Endothelial cell of umbilical vein (primary cell): Measurements from ENCODE around the gene ENG. TPM values are rescaled to one million over a fixed set of nuclear protein-coding genes. Genes with fewer than 3 reads are reported as not detected.

ENCODE experiments used
- BruUV-seq: library from RNA; stranded (reverse); fragments of 400-500 nt; replicated peaks from 2 replicates; lab custom pipeline; 2021; lab: Mats Ljungman, UMichigan
- CTCF ChIA-PET: fragments of 300-600, 350-600 bp; sonication (Branson Sonifier 250); formaldehyde crosslinking; loops from one replicate; lab custom pipeline; 2021; ENCODE audit warnings: antibody characterized with exemption, inconsistent platforms; lab: Charles Lee
- POLR2A ChIA-PET: fragments of 300-600, 350-600 bp; sonication (Branson Sonifier 250); formaldehyde crosslinking; loops from one replicate; lab custom pipeline; 2021; ENCODE audit warnings: antibody characterized with exemption, inconsistent platforms; lab: Charles Lee
- DNase-seq: peaks from one replicate; pipeline ENCODE4 v3.0.0-alpha.2; 2011; ENCODE audit warnings: low read depth, low spot score
- FAIRE-seq: peaks from 2 replicates; lab custom pipeline; 2011; peaks lifted over from hg19 to GRCh38; lab: Jason Lieb, UNC
- H2AFZ ChIP-seq: 2 replicates; pipeline ENCODE4 v1.6.0; 2012; ENCODE audit warnings: low read depth, low read length, control low read depth, inconsistent platforms
- H3K27ac ChIP-seq: 2 replicates; pipeline ENCODE4 v1.5.1; 2011; ENCODE audit warnings: low read depth, mild to moderate bottlenecking, control low read depth, low read length, moderate library complexity; ENCODE audit not compliant: insufficient read depth
- H3K27me3 ChIP-seq, 2 experiments: 2 replicates each; pipeline versions ENCODE4 v1.6.0 to v1.6.1; 2011; ENCODE audit warnings: low read length in 2 of 2, mixed read lengths in 1 of 2; ENCODE audit not compliant: control insufficient read depth in 2 of 2, insufficient read depth in 2 of 2
- H3K36me3 ChIP-seq, 2 experiments: 2 replicates in 1 of 2; 3 replicates in 1 of 2; pipeline ENCODE4 v1.5.1; 2011; ENCODE audit warnings: low read length in 2 of 2, mild to moderate bottlenecking in 1 of 2, moderate library complexity in 1 of 2; ENCODE audit not compliant: control insufficient read depth in 2 of 2, insufficient read depth in 2 of 2; ENCODE audit errors: extremely low read depth in 1 of 2
- H3K4me1 ChIP-seq: 3 replicates; pipeline ENCODE4 v1.5.1; 2011; ENCODE audit warnings: mild to moderate bottlenecking, low read length; ENCODE audit not compliant: control insufficient read depth, insufficient read depth; ENCODE audit errors: extremely low read depth
- H3K4me2 ChIP-seq: 2 replicates; pipeline ENCODE4 v1.6.1; 2011; ENCODE audit warnings: low read length, control low read depth, mixed read lengths; ENCODE audit not compliant: insufficient read depth
- H3K4me3 ChIP-seq, 3 experiments: fragments of 200-600 bp in 1 of 3; sonication (generic), shearing (Covaris generic) in 1 of 3; replicated peaks in 1 of 3; 2 replicates each; pipeline ENCODE4 v1.5.1; 2011 to 2016; ENCODE audit warnings: control low read depth in 3 of 3, low read length in 3 of 3, mild to moderate bottlenecking in 2 of 3, inconsistent platforms in 1 of 3, low read depth in 1 of 3, moderate library complexity in 1 of 3; ENCODE audit not compliant: insufficient read depth in 1 of 3
- H3K79me2 ChIP-seq: 2 replicates; pipeline ENCODE4 v1.6.0; 2012; ENCODE audit warnings: low read length, inconsistent platforms; ENCODE audit not compliant: control insufficient read depth, insufficient read depth
- H3K9ac ChIP-seq: replicated peaks from 2 replicates; pipeline ENCODE3; 2011; ENCODE audit warnings: low read length, control low read depth; ENCODE audit not compliant: insufficient read depth; ENCODE audit errors: extremely low read depth
- H3K9me1 ChIP-seq: replicated peaks from 3 replicates; pipeline ENCODE4 v1.6.0; 2011; ENCODE audit warnings: mild to moderate bottlenecking, low read length; ENCODE audit not compliant: control insufficient read depth, insufficient read depth; ENCODE audit errors: extremely low read depth
- H3K9me3 ChIP-seq: replicated peaks from 2 replicates; pipeline ENCODE4 v1.5.1; 2012; ENCODE audit warnings: low read length, inconsistent platforms; ENCODE audit not compliant: control insufficient read depth, insufficient read depth
- H4K20me1 ChIP-seq: replicated peaks from 2 replicates; pipeline ENCODE3; 2011; ENCODE audit warnings: mild to moderate bottlenecking, low read length; ENCODE audit not compliant: control insufficient read depth, insufficient read depth; ENCODE audit errors: extremely low read depth
- CTCF ChIP-seq, 2 donors: IDR thresholded peaks; 1 replicate in 1 of 2; 2 replicates in 1 of 2; pipeline ENCODE4 v1.5.1; 2011; ENCODE audit warnings: low read length in 2 of 2, mild to moderate bottlenecking in 2 of 2, moderate library complexity in 2 of 2, control low read depth in 1 of 2, inconsistent platforms in 1 of 2, low read depth in 1 of 2; ENCODE audit not compliant: insufficient read depth in 1 of 2; ENCODE audit errors: extremely low read depth in 1 of 2
- EZH2 ChIP-seq: IDR thresholded peaks from 2 replicates; pipeline ENCODE4 v1.6.1; 2012; ENCODE audit warnings: borderline replicate concordance, low read depth, mild to moderate bottlenecking, moderate library complexity, low read length, inconsistent platforms; ENCODE audit not compliant: severe bottlenecking
- FOS ChIP-seq: IDR thresholded peaks from 2 replicates; pipeline ENCODE4 v1.6.1; 2011; ENCODE audit warnings: mild to moderate bottlenecking, low read length, moderate library complexity, borderline replicate concordance; ENCODE audit not compliant: insufficient read depth
- GATA2 ChIP-seq: IDR thresholded peaks from 2 replicates; pipeline ENCODE4 v1.7.0; 2011; ENCODE audit warnings: low read depth, mild to moderate bottlenecking, moderate library complexity, mixed read lengths, low read length; ENCODE audit not compliant: insufficient read length, insufficient read depth
- MYC ChIP-seq: IDR thresholded peaks from one replicate; pipeline ENCODE4 v1.6.1; 2011; ENCODE audit warnings: mild to moderate bottlenecking, low read depth, low read length
- POLR2AphosphoS5 ChIP-seq: IDR thresholded peaks from 2 replicates; pipeline ENCODE4 v1.6.1; 2012; ENCODE audit warnings: low read depth, mild to moderate bottlenecking, control low read depth, low read length, moderate library complexity; ENCODE audit not compliant: insufficient read depth
- dilution Hi-C: fragments of 300-500 bp; cut with MboI; formaldehyde crosslinking; loops from one replicate; pipeline ENCODE4 v1.15.0; 2019; ENCODE audit warnings: low sequenced_read_pairs; ENCODE audit not compliant: extremely low pct_ligation_motif_present
- intact Hi-C: fragments of 100-400 bp; cut with micrococcal nuclease; formaldehyde crosslinking; loops from one replicate; pipeline ENCODE4 v1.10.0; 2022
- polyA plus RNA-seq, 4 experiments: library from polyadenylated mRNA; depleted of rRNA in 3 of 4; stranded (reverse) in 3 of 4; unstranded in 1 of 4; fragments of >200 nt; gene quantifications; 2 replicates each; pipeline versions ENCODE4 v1.2.1 to v1.2.3, GENCODE V29; 2011 to 2012; ENCODE audit warnings: missing spikeins in 1 of 4
- total RNA-seq: library from RNA; stranded (reverse); gene quantifications from 2 replicates; pipeline ENCODE4 v1.2.3, GENCODE V29; 2021

ENG gene
- total and polyA plus RNA-seq, 2 donors (not counting 3 experiments of a cell fraction or from before 2014, with no cell fraction given): 338 to 728 TPM

GRCh38 chr9:127887792-127888191 is 33.3 kb upstream of the ENG start:
- peaks cover 8 to 28% of the 10 kb centered on the region in 2 experiments for H3K36me3 ChIP-seq
- no peak overlapping the region for H3K27ac ChIP-seq
- no peak overlapping the region for H3K4me3 ChIP-seq
- no peaks in the 10 kb centered on the region for H4K20me1 ChIP-seq
- ChIA-PET CTCF (interaction anchor here (0.6 to 1.2 kb wide), 2 partner anchors 10 to 40 kb away, joined by 3 to 6 read pairs; no protein-coding TSS in a partner anchor), POLR2A (no interaction called here)
- H2AFZ ChIP-seq: no peak overlapping the region
- intact Hi-C loops (no loop called here), dilution Hi-C loops (no loop called here)
- FAIRE-seq (no peak), DNase-seq (no peak)
- peaks cover 3% of the 10 kb centered on the region for H3K4me1 ChIP-seq
- H3K9ac ChIP-seq: no peak overlapping the region
- no peaks in the 10 kb centered on the region for H3K27me3 ChIP-seq
- no peaks in the 10 kb centered on the region for H3K9me1 ChIP-seq
- TF ChIP-seq POLR2AphosphoS5: no peak
- TF ChIP-seq GATA2: no peak
- no peak for TF ChIP-seq FOS
- no peak for TF ChIP-seq MYC
- TF ChIP-seq EZH2: no peak
- peak in 1 of 2 donors; percentile 1 for TF ChIP-seq CTCF (IDR thresholded peaks at IDR 0.05; ENCODE audit: extremely low read depth in 1 of 2, insufficient read depth in 1 of 2, low read depth in 1 of 2, low read length in 2 of 2)
- H3K79me2 ChIP-seq: no peaks in the 10 kb centered on the region
- no TSS peak for BruUV-seq
- H3K9me3 ChIP-seq: no peaks in the 10 kb centered on the region
- H3K4me2 ChIP-seq: no peak overlapping the region
